ENCODE results near the gene NME3.

Gene NME3

GRCh38 chr16:1731073-1731472 is 40.3 kb downstream of the NME3 start:
- no peak overlapping the region for H3K4me3 ChIP-seq (replicated peaks; ENCODE audit: low read depth, low read length)
- TF ChIP-seq, protein P1, sequence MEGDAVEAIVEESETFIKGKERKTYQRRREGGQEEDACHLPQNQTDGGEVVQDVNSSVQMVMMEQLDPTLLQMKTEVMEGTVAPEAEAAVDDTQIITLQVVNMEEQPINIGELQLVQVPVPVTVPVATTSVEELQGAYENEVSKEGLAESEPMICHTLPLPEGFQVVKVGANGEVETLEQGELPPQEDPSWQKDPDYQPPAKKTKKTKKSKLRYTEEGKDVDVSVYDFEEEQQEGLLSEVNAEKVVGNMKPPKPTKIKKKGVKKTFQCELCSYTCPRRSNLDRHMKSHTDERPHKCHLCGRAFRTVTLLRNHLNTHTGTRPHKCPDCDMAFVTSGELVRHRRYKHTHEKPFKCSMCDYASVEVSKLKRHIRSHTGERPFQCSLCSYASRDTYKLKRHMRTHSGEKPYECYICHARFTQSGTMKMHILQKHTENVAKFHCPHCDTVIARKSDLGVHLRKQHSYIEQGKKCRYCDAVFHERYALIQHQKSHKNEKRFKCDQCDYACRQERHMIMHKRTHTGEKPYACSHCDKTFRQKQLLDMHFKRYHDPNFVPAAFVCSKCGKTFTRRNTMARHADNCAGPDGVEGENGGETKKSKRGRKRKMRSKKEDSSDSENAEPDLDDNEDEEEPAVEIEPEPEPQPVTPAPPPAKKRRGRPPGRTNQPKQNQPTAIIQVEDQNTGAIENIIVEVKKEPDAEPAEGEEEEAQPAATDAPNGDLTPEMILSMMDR (IDR thresholded peaks at IDR 0.05; ENCODE audit: low read length, missing control alignments), result no peak
- no peak for DNase-seq (ENCODE audit: low read depth)

DNA sequence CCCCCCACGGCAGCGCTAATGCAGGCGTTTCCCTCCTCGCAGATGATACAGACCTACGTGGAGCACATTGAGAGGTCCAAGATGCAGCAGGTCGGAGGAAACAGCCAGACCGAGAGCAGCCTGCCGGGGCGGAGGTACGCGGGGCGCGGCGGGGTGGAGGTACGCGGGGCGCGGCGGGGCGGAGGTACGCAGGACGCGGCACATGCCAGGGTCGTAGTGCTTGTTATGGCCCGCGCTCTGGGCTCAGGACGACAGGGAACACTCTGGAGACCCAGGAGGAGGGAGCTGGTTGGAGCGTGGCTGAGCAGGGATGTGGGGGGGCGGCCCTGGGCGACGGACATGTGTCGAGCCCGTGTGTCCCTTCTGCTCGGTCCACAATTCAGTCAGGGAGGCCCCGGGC is 41.9 kb downstream of the NME3 start:
- DNase-seq (ENCODE audit: low read depth), result no peak
- TF ChIP-seq, protein P1 (IDR thresholded peaks at IDR 0.05; ENCODE audit: low read length, missing control alignments), result no peak
- H3K4me3 ChIP-seq (replicated peaks; ENCODE audit: low read depth, low read length), result no peak overlapping the region

- no peak for DNase-seq (ENCODE audit: low read depth)
- H3K4me3 ChIP-seq (replicated peaks; ENCODE audit: low read depth, low read length), result no peak overlapping the region
- TF ChIP-seq, protein P1 (IDR thresholded peaks at IDR 0.05; ENCODE audit: low read length, missing control alignments), result no peak
Observed at GRCh38 chr16:1729026-1729425, 42.3 kb downstream of the NME3 start.

DNA sequence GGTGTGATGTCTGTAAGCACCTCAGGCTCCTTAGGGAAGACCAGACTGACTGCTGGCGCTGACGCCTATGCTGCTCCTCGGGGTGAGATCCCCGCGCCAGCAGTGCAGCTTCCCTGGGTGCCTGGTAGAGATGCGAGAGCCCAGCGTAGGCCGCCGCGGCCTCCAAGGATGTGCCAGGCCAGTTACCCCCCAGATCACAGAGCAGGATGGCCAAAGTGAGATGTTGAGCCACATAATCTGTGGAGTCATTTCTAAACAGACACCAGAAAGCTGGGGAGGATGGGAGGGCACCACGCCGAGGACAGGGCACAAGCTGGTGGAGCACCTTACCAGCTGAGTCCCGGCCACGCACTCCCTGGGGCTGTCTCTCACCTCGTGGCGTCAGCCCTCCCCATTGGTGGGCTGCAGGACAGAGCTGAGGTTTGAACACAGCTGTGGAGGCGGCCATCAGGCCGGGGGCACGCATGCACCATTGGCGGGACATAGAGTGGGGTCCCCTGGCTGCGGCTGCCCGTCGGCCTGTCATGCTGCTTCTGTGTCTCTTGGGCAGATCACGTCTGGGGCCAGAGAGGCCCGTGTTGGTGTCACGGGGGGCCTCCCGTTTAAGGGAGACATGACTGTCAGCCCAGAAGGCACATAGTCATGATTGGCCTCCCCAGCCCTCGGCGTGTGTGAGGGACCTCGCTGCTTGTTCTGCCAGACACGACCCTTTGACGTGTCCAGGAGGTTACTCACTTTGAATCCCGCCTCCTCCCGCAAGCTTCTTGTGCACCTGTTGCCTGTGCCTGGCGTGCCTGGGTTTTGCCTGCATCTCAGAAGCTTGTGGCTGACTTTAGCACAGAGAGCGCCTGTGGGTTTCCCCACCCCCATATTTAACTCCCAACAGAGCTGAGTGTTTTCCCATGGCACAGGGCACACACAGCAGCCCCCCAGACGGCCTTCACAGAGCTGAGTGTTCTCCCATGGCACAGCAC is 43.4 kb downstream of the NME3 start:
- no peak overlapping the region for H3K4me3 ChIP-seq (replicated peaks; ENCODE audit: low read depth, low read length)
- TF ChIP-seq, protein P1 (IDR thresholded peaks at IDR 0.05; ENCODE audit: low read length, missing control alignments), result no peak
- DNase-seq (ENCODE audit: low read depth), result no peak

GRCh38 chr16:1726661-1727502 is 44.5 kb downstream of the NME3 start:
- H3K4me3 ChIP-seq (replicated peaks; ENCODE audit: low read depth, low read length), result no peak overlapping the region
- TF ChIP-seq, protein P1 (IDR thresholded peaks at IDR 0.05; ENCODE audit: low read length, missing control alignments), result no peak

DNA sequence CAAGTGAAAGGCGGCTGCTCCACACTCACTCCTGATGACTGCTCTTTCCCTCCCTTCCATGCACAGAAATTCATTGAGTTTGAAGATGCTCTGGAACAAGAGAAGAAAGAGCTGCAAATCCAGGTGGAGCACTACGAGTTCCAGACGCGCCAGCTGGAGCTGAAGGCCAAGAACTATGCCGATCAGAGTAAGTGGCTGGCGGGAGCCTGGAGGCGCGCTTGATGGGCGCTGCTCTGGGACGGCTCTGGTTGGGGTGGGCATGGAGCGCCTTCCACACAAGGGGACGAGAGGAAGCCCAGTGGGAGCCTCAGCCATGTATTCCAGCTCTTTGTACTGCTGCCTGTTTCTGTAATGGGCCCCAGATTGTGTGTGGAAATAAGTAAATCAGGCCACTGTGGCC is 46.9 kb downstream of the NME3 start:
- no peak overlapping the region for H3K4me3 ChIP-seq (replicated peaks; ENCODE audit: low read depth, low read length)
- TF ChIP-seq, protein P1 (IDR thresholded peaks at IDR 0.05; ENCODE audit: low read length, missing control alignments), result no peak
- no peak for DNase-seq (ENCODE audit: low read depth)

More at GRCh38 chr16:1726661-1727502, 44.5 kb downstream of the NME3 start:
- DNase-seq (ENCODE audit: low read depth), result no peak
